GM21528 (cell line): ENCODE measurements around the gene TSC22D4.
"Not testable (repeated sequence)": the region's sequence is repeated elsewhere in the genome, so short reads cannot be mapped to it uniquely, and the experiment has no call there.

Experiments
- ATAC-seq: cut with Tn5 transposase; IDR thresholded peaks from one replicate; pipeline ENCODE4 v1.9.1; 2021; ENCODE audit warnings: mild to moderate bottlenecking, moderate library complexity; ENCODE audit not compliant: unreplicated experiment, low FRiP score

The TSC22D4 gene

GRCh38 chr7:100476101-100476780 is 2.8 kb downstream of the TSC22D4 start:
- no peak for ATAC-seq

GRCh38 chr7:100475549-100475948 is 3.5 kb downstream of the TSC22D4 start:
- ATAC-seq: no peak

- no peak for ATAC-seq
These were observed 6.0 kb downstream of the TSC22D4 start for GRCh38 chr7:100472854-100473499.

GRCh38 chr7:100472121-100472851 is 6.7 kb downstream of the TSC22D4 start:
- no peak for ATAC-seq

- ATAC-seq: no peak
These were observed 8.0 kb downstream of the TSC22D4 start for GRCh38 chr7:100471021-100471420.

- ATAC-seq: no peak
These were observed 9.6 kb downstream of the TSC22D4 start for GRCh38 chr7:100469227-100470044.

GRCh38 chr7:100467638-100468373 is 11.2 kb downstream of the TSC22D4 start:
- ATAC-seq: no peak

GRCh38 chr7:100466653-100467605 is 12.1 kb downstream of the TSC22D4 start:
- ATAC-seq: no peak

- ATAC-seq: no peak
These were observed 13.2 kb downstream of the TSC22D4 start for GRCh38 chr7:100465702-100466311.

- ATAC-seq: no peak
These were observed 13.7 kb downstream of the TSC22D4 start for GRCh38 chr7:100465299-100465698.

- ATAC-seq: no peak
These were observed 14.2 kb downstream of the TSC22D4 start for GRCh38 chr7:100464791-100465190.

GRCh38 chr7:100464210-100464660 is 14.8 kb downstream of the TSC22D4 start, which contains the start of gene SPACDR:
SPACDR (minus strand) TSS chr7:100464260; CDS start chr7:100464025, 235 bp downstream.
- no peak for ATAC-seq

GRCh38 chr7:100457033-100457432 is 22.0 kb downstream of the TSC22D4 start:
- ATAC-seq: no peak

- no peak for ATAC-seq
These were observed 22.5 kb downstream of the TSC22D4 start for GRCh38 chr7:100456562-100456961.

- no peak for ATAC-seq
These were observed 23.8 kb downstream of the TSC22D4 start for GRCh38 chr7:100455206-100455605.

- not testable (repeated sequence) for ATAC-seq
These were observed 25.2 kb downstream of the TSC22D4 start for GRCh38 chr7:100453854-100454253.

GRCh38 chr7:100452513-100452912 is 26.5 kb downstream of the TSC22D4 start:
- no peak for ATAC-seq

GRCh38 chr7:100449190-100449795 is 29.7 kb downstream of the TSC22D4 start:
- no peak for ATAC-seq
